Skin of body (tissue), 2 donors: Measurements from ENCODE around the gene MRPL36. TPM values are rescaled to one million over a fixed set of nuclear protein-coding genes. Genes with fewer than 3 reads are reported as not detected.

ENCODE experiments used
- DNase-seq: peaks from one replicate; lab custom pipeline; 2025; lab: John Stamatoyannopoulos, UW
- total RNA-seq: library from RNA; depleted of rRNA; stranded (reverse); fragments of >200 nt; gene quantifications from one replicate; pipeline ENCODE4 v1.2.3, GENCODE V29; 2014

MRPL36 gene
- total RNA-seq, 1 donor from 2014 or later, result 23.1 TPM

DNA sequence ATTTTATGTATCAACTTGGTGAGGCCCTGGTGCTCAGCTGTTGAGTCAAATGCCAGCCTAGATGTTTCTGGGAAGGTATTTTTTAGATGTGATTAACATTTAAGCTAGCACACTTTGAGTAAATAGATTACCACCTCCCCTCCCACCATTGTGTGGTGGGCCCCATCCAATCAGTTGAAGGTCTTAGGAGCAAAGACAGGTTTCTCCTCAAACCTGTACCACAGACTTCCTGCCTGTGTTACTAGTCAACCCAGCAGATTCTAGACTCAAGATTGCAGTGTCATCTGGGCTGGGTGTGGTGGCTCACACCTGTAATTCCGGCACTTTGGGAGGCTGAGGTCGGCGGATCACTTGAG is 33.8 kb downstream of the MRPL36 start:
- no peak for DNase-seq

DNA sequence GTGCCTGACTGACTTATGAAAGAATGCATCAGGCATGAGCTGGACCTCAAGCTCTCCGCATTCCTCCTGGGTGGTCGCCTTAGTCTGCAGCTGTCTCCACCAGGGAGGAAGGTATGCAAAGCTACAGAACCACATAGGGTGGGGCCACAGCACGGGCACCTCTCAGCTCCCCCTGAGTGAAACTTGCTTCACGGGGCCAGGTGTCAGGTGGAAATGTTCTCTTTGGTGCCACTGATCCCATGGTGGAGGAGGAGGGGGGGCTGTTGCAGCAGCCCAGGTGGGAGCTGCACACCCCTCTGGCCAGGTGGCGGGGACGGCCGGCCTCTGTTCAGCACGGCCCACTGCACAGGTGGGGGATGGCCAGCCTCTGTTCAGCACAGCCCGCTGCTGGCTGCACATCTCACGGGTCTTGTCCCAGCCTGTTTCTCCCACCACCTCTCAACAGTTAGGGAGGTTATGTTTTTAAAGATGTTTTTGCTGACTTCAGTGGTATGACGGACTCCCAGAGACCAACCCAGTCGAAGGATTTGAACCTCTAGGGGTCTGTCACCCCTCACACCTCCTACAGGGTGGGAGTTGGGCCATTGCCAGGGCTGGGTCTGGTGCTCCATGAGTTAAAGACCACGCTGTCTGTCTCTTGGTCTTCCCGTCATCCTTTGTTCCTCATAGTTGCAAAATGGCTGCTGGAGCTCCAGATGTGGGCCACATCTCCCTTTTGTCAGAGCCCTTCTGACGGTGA is 34.3 kb downstream of the MRPL36 start:
- DNase-seq, result no peak

DNA sequence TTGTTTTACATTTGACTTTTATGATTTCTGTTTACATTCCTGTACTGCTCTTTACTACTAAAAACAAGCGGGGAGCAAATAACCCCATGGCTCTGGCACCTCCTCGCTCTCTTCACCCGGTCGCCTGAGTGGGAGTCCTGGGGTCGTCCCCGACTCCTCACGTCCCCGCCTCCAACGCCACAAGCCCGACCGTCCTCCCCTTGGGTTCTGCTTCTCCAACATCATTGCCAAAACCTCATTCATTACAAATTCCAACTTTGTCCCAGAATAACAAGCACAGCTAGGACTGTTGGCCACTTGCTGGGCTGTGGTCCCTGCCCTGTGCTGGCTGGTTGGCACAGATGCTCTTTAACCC is 35.1 kb downstream of the MRPL36 start:
- DNase-seq, result no peak

DNA sequence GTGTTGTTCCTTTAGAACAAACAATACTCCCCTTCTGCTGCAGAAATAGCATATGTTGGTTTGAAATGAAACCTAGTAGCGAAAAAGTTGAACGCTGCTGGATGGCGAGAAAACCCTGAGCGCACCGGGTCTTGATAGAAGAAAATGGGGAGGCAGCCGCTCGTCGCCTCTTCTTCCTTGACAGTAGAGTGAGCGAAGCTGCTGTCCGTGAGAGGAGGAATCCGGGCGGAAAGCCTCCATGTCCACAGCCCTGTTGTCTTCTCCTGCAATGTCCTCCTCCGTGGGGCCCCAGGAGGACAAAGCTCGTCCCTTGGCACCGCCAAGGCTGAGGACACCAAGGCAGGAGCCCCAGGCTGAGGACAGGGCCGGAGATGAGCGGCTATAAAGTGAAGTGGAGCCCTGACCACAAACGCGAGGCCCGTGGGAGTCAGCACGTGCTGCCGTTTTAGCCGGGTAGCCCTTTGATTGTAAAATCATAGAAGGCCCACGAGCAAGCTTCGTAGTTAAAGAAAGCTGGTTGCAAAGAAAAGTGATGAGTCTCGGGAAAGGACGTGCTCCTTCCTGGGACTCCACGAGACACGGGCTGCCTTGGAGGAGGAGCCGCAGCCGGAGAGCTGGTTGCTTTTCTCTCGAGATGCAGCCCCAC is 35.6 kb downstream of the MRPL36 start:
- DNase-seq, result no peak

DNA sequence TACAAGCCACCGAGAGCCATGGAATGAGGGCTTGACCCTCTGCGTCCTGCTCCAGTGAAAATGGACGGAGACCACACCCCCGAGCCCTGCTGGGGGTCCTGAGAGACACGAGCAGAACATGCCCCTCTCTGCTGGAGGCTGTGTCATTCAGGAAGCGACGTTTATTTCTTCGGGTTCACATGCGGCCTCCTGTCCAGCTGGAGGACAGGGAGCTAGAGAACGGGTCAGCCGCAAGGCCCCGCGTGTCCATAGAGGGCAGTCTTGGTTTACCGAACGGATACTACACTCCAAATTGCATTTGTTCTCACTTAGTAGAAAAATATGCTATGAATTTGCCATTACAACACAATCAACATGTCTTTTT is 36.1 kb downstream of the MRPL36 start:
- DNase-seq, result peak; percentile 80

DNA sequence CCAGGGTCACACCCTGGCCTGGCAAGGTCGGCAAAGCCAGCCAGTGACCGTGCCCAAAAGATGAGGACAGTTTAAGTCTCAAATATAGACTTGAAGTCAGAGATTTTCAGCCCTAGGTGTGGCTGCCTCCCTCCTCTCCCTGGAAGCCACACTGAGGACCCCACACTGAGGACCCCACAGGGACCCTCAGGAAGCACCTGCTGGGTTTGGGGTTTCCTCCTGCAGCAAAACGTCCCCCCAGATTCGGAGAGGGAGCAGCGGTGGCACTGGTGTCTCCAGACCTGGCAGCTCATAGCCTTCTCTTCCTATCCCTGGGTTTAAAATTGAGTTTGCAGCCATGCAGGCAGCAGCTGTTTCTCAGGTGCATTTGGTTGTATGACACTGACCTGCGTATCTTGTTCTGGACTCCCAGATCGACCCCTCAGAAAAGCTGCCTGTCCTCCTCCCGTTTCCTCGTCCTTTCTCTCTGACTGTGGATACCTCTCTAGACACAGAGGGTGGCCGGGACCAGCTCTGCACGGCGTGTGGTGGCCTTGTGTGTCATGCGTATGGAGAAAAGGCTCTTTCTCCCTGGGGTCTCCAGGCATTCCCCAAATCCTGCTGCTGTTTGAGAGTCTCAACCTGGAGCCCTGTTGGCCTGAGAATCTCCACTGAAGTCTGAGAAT is 36.6 kb downstream of the MRPL36 start:
- DNase-seq, result no peak

DNA sequence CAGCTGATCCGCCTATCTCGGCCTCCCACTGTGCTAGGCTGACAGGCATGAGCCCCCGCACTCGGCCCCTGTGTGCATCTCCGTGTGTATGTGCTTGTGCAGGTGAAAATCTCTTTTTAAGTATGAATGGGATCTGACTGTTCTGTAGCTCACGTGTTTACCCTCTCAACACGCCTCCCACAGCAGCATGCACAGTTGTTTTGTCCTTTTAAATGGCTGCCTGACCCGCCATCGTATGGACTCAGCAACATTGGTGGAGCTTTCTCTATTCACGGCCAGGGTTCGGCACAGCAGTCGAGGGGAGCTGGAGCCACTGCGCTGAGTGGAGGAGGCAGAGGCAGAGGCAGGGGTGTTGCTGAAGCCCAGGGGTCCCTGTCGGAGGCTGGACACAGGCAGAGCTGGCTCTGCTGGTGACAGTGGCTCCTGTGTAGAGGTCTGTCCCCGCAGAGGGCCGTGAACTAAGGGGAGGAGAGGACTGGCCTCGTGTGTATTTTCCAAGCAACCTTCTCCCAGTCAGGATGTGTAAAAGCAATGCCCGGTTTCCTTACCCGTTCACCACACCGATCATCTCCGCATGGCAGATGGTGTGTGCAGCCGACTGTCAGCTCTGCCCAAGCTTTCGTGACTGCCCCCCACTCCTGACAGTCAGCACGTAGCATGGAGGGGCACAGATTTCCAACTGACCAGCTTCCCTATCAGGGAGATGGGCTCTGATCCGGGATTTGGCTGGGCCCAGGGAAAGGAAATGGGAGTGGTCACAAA is 37.3 kb downstream of the MRPL36 start:
- DNase-seq, result no peak

DNA sequence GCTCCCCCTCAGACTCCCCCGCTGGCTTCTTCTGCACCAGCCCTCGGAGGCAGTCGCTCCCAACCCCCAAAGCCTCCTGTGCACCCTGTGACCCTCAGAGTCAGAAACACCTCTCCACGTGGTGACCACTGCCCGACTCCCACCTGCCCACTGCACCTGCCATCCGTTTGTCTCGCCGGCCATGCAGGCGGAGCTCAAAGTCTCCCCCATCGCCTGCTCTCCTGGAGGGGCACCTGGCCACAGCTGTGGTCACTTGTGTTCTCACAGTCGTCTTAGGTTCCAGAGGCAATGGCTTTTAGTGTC is 38.2 kb downstream of the MRPL36 start:
- no peak for DNase-seq

DNA sequence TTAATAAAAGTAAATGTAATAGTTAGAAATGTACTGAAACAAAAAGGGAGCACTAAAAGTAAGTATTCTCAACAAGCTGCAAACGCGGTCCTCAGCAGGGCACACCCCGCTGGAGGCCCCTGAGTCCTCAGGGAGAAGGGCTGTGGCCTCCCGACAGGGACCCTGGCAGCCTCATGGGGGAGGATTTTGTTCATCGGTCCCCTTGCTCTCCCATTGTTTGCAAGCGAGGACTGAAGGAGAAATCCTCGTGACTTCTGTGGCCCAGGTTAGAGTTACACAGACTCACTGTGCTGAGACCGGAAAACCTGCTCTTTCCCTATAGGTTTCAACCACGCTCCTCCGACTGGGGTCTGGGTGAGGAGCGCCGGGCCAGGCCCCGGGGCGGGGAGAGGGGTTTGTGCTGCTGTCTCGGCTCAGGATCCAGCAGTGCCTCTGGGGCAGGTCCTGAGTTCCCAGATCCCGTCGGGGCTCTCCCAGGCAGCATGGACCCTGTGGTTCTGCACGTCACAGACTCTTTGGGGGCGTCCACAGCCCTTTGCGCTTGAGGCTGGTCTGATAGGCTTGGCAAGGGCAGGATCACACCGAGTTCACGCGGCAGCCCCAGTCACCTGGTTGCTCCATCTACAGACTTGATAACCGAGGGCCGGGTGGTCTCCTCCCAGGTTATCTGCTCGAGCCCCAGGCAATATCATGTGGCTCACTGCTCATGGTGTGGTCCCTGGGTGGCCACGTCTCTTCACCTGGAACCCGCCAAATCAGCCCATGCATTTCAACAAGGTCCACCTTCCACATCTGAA is 38.8 kb downstream of the MRPL36 start:
- no peak for DNase-seq

DNA sequence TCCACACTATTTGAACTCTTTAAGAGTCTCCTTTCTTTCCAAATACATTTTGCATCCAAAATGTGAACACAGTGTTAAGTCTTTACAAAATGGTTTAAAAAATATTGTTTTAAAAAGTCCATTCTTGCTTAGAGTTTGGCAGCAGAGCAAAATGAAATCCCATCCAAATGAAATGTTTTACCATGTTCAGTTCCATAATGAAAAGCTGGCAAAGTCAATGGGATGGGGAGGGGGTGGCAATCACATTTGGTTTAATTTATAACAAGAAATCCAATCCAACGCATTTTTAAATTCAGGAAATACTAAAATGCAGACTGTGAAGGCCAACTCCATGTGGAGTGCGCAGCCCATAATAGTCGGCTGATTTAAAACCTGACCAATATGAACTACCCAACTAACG is 39.4 kb downstream of the MRPL36 start:
- DNase-seq, result no peak

DNA sequence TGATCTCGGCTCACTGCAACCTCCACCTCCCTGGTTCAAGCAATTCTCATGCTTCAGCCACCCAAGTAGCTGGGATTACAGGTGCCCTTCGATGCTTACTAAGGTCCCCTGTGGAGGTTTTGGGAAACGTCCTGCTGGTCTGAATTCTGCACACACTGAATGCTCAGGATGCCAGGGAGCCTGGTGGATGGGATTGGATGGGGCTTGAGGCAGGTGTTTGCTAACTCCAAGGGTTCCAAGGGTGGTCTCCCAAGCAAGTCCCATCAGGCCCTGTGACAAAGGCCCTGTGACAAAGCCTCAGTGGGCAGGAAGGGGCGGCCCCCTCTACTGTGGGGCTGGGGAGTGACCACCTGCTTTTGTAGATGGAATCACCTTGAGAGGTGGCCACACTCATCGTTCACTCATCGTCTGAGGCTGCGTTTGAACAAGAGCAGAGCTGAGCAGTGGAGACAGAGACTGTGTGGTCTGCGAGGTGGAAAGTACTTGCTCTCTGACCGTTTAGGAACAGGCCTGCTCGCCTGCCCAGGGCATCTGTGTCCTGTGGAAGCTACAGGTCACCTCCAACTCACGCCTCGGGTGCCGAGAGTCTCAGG is 40.2 kb downstream of the MRPL36 start:
- DNase-seq, result no peak

DNA sequence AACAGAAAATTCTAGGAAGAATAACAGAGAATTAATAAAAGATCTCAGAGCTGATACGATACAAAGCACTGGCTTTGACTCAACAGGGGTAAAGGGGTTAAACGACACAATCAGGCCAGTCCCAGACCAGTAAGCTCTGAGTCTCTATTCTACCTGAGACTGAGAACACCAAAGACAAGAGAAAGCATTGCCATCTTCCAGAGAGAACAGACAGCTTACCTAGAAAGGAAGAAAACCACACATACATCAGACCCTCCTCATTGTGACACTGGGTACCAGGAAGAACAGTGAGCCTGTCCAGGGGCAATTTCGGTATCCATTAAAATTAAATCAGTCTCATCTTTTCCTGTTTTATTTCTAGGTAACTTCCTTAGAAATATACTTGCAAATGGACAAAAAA is 41.1 kb downstream of the MRPL36 start:
- DNase-seq, result no peak

DNA sequence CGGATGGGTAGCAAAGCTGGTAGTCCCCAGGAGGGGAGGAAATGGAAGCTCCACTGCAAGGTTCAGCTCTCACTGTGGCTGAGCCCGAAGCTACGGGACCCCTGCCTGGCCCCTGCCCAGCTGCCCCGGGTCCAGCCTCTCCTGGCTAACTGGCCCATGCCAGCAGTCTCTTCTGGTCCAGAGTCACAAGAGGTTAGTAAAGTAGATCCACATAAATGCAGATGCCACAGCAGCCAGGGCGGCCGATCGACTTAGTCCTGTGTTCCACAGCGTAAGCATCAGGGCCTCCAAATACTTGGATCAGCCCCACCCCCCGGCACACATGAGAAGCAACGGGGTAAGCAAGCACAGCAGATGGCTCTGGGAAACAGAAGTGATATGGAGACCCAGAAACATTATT is 42.1 kb downstream of the MRPL36 start:
- DNase-seq, result no peak

DNA sequence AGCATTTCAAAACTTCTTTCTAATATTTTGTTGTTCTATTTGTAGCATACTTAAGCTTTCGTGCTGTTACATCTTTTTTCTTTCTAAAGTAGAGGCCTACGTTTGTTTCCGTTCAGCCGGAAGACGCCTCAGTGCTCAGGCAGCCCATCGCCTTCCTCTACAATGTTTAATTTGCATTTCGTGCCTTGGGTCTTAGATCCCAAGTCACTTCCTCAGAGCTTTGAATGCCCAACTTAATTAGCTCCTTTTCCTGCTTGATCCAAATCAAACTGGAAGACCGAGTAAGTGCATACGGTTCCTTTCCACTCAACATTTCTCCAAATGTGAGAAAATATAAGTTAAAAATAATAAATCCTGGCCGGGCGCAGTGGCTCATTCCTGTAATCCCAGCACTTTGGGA is 43.2 kb downstream of the MRPL36 start:
- no peak for DNase-seq

DNA sequence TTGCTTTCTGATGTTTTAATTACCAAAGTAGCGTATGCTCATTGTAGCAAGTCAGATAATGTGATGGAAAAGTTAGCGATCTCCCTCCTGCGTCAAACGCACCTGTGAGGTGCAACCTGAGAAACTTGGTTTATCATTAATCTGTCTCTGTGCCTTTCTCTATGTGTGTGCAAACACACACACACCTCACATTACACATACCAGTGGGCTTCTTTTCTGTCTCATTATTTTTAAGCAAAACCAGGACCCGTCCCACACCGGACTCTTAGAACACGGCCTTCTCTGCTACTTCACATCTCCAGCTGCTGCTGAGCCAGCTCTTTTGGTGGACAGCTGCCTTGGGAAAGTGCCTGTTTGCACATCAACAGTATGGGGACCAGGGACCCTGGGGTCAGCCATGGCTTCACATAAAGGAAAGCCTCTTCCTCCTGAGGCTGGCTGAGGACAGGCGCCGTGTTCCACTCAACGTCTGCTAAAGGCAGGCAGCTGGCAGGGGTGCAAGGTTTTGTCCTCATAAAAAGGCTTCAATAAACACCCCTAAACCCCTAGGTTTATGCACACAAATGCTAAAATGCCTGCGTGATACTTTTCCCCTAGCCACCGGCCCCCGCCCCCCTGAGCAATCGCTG is 44.2 kb downstream of the MRPL36 start:
- DNase-seq, result no peak

DNA sequence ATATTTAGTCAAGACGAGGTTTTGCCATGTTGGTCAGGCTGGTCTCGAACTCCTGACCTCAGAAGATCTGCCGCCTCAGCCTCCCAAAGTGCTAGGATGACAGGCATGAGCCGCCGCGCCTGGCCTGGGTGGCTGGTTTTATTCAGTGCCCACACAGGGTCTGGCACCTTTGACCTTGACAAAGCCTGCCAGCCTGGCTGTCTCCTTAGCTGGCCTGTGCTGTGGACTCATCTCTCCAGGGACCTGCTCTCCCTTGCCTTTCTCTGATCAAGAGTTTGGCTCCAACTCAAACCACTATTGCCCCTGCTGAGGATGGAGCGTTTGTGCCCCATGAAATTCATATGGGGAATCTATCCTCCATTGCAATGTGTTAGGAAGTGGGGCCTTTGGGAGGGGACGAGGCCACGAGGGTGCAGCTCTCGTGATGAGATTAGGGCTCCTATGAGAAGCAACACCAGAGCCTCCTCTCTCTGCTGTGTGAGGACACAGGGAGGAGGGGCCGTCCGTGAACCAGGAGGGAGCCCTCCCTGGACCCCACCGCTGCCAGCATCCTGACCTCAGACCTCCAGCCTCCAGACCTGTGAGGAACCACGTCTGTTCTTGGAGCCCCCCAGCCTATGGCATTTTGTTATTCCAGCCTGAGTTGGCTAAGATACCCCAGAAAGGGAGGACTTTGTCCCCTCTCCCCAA is 45.0 kb downstream of the MRPL36 start:
- no peak for DNase-seq

DNA sequence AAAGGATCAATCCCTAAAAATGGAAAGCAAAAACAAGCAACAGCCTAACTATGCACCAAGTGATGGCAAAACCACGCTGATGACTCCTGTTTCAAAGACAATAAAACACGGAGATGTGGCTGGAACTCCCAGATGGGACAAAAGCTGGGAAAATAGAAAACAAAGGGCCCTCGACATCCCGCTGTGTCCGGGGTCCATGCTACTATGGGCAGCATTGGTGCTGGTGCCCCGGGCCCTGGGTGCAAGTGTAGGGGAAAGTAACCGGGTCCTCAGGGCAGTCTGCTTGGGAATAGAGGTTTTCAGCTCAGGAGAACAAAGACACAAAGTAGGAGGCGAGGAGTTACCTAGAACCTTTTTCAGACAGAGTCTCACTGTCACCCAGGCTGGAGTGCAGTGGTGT is 46.1 kb downstream of the MRPL36 start:
- no peak for DNase-seq

DNA sequence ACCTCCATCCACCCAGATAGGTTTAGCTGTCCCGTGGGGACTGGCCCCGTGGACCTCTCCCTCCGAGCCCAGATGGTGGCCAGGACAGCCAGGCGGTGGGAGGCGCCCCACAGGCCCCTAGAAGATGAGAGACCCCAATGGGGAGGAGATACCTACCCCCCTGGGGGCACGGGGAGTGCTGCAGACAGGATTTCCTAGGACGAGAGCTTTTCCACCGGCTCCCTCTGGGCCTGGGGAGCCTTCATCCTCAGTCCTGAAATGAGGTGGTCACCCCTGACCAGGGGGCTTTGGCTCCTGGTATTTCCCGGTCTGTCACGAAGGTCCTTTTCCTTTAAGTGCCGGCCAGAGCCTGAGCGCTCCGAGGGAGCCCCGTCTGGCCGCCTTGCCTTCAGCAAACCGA is 46.8 kb downstream of the MRPL36 start:
- no peak for DNase-seq

DNA sequence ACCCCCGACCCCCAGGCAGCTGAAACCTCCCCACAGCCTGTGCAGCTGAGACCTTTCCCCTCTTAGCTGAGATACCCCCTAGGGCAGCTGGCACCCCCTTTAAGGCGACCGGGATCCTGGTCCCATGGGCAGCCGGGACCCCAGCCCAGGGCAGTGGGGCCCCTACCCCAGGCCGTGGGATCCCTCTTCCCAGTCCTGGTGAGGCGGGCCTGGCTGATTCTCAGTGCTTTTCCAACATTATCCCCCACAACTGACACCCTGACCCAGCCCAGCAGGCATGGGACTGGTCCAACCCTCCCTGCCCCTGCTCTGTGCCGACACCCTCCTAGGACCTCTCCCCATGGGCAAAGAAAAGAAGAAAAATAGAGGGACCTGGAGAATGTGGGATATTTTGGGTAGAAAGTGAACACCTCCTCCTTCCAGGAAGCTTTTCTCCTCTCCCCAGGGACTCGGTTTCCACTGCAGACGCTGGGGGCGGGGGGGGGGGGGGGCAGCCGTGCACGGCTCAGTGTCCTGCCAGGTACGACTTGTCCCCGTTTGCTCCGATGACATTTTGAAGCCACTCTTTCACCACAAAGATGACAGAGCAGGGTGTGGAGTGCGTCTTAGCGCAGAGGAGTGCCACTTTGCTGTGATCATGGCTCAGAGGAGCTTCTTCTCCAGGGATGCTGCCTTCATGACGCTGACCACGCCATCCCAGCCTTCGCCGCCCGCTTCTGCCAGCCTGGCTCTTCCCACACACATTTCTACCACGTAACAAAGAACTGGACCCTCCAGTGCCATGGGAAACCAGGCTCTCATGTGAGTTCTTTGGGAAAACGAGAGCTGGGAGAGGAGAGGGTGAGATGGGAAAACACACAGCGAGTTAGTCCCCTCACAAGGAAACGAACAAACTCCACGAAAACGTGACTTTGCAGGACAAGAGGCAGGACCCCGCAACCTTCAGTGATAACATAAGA is 47.5 kb downstream of the MRPL36 start:
- no peak for DNase-seq
